ENCODE results near the gene PCDHGB6.
A peak's percentile ranks its signal among the peaks of the same experiment; 100 is the strongest.

DNA sequence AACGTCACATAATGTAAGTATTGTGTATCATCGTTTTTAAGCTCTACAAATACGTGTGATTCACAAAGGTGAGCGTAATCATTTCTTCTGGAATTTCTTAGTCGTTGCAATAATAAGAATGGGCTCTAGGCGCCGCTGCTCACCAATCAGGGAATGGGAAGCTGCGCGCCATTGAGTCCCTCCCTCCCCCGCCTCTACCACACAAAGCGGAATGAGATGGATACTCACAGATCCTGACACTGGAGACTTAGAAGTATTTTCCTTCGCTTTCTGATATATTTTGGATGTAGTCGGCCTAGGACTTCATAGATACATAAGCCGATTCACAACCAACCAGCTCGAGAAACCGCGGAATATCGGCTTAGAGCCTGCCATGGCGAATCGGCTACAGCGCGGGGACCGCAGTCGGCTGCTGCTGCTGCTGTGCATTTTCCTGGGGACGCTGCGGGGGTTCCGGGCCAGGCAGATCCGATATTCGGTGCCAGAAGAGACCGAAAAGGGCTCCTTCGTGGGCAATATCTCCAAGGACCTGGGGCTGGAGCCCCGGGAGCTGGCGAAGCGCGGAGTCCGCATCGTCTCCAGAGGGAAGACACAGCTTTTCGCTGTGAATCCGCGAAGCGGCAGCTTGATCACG is 13.2 kb downstream of the PCDHGB6 start, which contains the start of gene PCDHGA11:
- TF ChIP-seq ZC3H11A (IDR thresholded peaks at IDR 0.05) (no peak), CTCF (IDR thresholded peaks at IDR 0.05) (no peak), POLR2A (IDR thresholded peaks at IDR 0.05; ENCODE audit: low read length) (no peak), ZFP36 (IDR thresholded peaks at IDR 0.05; ENCODE audit: borderline replicate concordance, partially characterized antibody) (no peak), NFE2L2 (conservative IDR thresholded peaks at IDR 0.05; ENCODE audit: low read length) (no peak), EP300 (IDR thresholded peaks at IDR 0.05) (no peak), KDM1A (IDR thresholded peaks at IDR 0.05; ENCODE audit: low read depth) (no peak), REST (IDR thresholded peaks at IDR 0.05) (no peak), HEYL (CRISPR knock-in tag; IDR thresholded peaks at IDR 0.05) (no peak), ESRRA (IDR thresholded peaks at IDR 0.05; ENCODE audit: borderline replicate concordance, low read length) (no peak), RAD21 (conservative IDR thresholded peaks at IDR 0.05 in 1 of 2, IDR thresholded peaks at IDR 0.05 in 1 of 2) (peak in 1 of 2 experiments; percentile 32; a peak in 2 of 5 replicates), JUN (IDR thresholded peaks at IDR 0.05) (no peak)

All from A549 (cell line).